Measurements from ENCODE around the gene LRMDA.

DNA sequence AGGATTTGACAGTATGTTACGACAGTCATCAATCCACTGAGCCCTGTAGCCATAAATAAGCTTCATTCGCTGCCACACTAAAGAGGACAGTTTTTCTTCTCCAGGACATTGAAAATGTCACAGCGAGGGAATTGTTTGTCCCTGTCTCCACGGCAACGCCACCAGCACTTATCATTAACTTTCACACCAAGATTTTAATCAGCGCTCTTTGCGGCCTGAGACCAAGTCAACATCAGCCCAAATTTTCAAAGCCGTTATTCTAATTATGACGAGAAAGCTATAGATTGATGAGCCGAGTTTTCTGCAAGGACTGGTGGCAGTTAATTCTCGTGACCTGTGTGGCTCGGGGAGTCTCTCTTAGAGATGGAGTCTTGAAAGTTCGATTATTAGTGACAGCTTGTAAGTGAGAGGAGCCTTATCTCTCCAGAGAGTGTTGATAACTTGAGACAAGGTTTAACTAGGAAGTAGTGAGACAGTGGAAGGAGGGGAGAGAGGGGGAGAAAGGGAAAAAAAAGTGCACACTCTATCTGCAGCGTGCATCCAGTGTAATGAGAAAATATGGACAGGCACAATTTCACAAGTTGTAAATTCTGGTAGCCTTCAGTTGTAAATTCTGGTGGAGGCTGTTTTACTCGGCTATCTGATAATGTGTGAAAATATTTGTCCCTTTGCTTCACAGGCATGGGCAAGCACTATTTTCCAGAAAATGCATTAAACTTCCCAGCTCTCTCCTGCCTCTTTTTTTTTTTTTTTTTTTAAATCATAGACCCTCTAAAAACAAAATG lies 473.3 kb downstream of the LRMDA start:
- TF ChIP-seq, protein P1, sequence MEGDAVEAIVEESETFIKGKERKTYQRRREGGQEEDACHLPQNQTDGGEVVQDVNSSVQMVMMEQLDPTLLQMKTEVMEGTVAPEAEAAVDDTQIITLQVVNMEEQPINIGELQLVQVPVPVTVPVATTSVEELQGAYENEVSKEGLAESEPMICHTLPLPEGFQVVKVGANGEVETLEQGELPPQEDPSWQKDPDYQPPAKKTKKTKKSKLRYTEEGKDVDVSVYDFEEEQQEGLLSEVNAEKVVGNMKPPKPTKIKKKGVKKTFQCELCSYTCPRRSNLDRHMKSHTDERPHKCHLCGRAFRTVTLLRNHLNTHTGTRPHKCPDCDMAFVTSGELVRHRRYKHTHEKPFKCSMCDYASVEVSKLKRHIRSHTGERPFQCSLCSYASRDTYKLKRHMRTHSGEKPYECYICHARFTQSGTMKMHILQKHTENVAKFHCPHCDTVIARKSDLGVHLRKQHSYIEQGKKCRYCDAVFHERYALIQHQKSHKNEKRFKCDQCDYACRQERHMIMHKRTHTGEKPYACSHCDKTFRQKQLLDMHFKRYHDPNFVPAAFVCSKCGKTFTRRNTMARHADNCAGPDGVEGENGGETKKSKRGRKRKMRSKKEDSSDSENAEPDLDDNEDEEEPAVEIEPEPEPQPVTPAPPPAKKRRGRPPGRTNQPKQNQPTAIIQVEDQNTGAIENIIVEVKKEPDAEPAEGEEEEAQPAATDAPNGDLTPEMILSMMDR (conservative IDR thresholded peaks at IDR 0.05; ENCODE audit: low read depth, low read length), result no peak
- TF ChIP-seq EZH2phosphoT487 (IDR thresholded peaks at IDR 0.05; ENCODE audit: borderline replicate concordance, low read length), result no peak
